Activated T-cell treated with anti-CD3 and anti-CD28 coated beads for 48 hours (primary cell): Measurements from ENCODE around the gene FAM13B.
"Not testable (repeated sequence)": the region's sequence is repeated elsewhere in the genome, so short reads cannot be mapped to it uniquely, and the experiment has no call there.

Experiments used
- DNase-seq: peaks from one replicate; pipeline ENCODE4 v3.0.0-alpha.2; 2020; ENCODE audit warnings: low read depth

Gene FAM13B

DNA sequence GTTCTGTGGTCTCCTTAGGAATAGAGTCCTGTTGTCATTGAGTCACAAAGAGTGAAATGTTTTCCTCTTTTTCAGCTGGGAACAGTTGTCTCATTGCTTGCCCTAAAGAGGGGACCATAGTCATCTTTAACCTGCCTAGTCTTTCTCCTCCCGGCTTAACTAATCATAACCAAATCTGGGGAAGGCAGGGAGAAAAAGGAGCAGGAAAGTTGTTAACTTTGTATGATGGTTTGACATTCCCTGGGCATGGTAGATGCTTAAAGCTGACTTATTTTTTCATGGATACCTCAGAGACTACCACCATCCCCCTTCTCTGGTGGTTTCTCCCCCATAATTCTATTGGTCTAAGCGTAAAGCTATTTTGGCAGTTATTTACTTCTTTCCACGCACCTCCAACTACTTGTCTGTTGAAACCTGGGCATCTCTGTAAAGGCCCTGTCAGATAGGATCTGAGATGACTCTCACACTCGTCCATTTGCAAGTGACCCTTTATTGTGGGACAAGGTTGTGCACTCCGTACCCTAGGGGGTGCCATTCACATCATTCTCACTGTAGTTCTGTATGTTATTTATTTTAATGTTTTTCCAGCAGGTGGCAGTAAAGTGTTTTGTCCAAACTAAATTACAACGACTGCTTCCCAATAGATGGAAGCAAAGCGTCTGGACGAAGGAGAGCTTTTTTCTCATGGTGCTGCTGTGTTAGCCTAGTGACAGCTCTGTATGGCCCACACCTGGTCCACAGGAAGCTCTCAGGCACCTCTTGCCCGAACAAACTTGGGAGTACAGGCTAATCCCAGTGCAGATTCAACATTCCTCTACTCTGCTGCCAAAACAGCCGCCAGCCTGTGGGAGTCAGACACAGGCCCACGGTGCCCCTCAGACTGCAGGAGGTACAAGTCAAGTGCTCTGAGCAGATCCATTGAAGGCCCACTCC, 3.0 kb upstream of the FAM13B start:
- DNase-seq: peak; percentile 27

DNA sequence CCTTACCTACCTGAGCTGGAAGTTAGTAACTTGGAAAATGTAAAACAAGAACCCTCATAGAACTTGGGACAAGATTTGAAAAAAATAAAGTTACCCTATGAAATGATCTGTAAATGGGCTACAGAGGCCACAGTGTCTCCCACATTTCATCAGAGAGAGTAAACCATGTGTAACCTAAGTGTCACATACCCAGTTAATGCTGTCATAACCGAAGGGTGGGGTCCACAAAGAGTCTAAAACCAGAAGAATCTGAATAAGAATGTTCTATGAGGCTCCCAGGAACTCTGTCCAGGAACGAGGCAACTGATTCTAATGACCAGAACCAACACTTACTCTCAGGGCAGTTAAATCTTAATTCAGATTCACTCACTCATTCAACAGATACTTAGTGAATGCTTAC, 1.0 kb upstream of the FAM13B start:
- no peak for DNase-seq

- no peak for DNase-seq
These were observed 518 bp upstream of the FAM13B start for GRCh38 chr5:138033386-138033808.

DNA sequence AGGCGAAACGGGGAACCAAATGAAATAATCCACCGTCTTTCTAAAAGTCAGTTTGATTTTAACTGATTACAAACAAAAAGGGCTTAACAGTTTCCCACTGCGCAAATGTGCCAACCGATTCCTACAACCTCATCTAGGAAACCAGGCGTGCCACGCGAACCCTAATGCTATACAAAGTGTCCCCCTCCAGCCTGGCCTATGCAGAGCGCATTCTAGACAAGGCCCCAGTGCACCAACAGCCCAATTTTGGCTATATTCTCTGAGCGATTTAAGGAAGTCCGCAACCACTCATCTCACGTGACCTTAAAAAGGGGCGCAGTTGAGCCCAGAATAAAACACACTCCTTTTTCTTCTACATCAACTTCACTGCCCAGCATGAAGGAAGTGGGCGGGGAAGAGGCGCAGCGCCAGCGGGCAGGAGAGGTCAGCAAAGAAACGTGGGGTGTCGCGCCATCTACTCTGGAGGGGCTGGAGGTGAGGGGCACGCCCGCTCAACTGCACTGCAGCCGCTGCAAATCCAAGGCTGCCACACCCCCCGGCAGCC, 779 bp downstream of the FAM13B start:
- no peak for DNase-seq

GRCh38 chr5:138029944-138030343, 2.9 kb downstream of the FAM13B start:
- no peak for DNase-seq

DNA sequence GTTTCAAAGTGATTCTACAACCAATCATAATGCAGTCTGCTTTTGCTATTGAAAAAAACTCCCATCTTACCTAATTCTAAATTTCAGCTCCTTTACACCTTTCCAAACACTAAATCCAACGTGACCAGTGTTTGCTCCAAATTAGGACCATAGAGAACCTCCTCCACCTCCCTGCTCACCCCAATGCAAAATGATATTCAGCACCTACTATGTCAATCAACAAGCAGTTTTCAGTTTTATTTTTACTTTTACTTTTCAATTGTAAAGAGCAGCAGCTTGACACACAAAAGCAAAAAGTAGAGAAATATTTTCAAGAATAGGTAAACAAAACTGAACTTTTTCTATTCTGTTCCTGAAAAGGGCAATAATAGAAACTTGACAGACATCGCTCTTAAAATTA, 3.4 kb downstream of the FAM13B start:
- DNase-seq: no peak

GRCh38 chr5:138028971-138029365, 3.9 kb downstream of the FAM13B start:
- DNase-seq: no peak

- not testable (repeated sequence) for DNase-seq
These were observed 4.5 kb downstream of the FAM13B start for GRCh38 chr5:138028262-138028970.

DNA sequence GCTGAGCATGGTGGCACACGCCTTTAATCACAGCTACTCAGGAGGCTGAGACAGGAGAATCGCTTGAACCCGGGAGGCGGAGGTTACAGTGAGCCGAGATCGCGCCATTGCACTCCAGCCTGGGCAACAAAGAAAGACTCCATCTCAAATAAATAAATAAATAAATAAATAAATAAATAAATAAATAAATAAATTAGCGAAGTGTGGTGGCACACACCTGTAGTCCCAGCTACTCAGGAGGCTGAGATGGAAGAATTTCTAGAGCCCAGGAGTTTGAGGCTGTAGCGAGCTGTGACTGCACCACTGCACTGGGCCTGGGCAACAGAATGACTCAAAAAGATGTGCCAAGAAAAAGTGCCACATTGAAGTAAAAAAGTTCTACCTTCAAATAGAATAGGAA, 6.1 kb downstream of the FAM13B start:
- not testable (repeated sequence) for DNase-seq

DNA sequence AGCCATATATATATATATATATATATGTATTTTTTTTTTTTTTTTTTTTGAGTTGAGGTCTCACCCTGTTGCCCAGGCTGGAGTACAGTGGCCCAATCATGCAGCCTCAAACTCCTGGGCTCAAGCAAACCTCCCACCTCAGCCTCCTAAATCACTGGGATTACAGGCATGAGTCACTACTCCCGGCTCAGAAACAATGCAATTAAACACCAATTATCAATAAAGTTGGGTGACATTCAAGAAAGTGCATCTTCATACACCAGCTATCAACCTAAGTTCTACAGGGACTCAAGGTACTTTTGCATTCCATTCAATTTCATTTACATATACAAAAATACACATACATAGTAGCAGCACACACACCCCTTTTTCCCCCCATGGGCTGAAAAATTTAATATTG, 7.6 kb downstream of the FAM13B start:
- no peak for DNase-seq

DNA sequence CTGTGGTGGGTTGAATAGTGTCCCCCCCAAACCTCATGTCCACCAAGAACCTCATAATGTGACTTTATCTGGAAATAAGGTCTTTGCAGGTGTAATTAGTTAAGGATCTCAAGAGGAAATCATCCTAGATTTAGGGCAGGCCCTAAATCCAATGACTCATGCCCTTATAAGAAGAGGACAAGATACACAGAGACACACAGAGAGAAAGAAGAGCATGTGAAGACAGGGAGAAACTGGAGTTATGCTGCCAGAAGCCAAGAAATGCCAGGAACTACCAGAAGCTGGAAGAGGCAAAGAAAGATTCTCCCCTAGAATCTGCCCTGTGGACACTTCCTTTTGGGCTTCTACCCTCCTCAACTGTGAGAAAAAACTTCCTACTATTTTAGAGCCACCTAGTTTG, 8.8 kb downstream of the FAM13B start:
- no peak for DNase-seq

GRCh38 chr5:138022912-138023311, 10.0 kb downstream of the FAM13B start:
- DNase-seq: no peak

GRCh38 chr5:138021771-138022170, 11.1 kb downstream of the FAM13B start:
- DNase-seq: no peak

DNA sequence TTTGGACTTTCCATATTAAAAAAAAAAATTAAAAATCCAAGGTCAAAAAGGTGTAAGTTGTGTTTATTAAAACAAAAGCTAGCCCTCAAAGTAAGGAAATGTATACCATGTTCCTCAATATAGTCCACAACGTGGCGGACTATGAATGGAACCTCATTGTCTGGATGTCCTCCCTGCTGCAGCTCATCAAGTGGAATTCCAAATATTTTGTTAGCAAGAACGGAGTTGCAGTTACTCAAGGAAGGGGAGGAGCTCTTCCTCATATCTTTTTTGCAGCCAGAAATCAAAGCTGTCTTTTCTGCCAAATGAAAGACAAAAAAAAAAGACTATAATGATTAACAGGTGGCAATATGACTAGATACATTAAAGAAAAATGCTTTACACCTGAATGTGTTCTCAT, 14.0 kb downstream of the FAM13B start:
- no peak for DNase-seq

DNA sequence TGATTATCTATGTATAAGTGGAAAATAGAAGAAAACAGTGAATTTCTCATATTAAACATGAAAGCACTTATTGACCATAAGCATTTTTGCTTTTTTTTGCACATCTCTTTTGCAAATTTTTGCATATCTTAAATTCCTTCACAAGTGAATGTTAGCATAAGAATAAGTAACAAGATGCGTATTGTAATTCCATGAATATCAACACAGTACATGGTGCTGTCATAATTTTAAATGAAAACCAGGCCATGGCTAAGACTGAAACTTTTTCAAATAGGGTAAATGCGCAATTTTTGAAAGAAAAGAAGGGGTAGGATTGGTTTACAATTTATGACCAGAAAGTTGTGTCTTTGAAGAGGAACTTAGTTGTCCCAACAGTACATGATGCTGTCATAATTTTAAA, 17.0 kb downstream of the FAM13B start:
- DNase-seq: no peak

DNA sequence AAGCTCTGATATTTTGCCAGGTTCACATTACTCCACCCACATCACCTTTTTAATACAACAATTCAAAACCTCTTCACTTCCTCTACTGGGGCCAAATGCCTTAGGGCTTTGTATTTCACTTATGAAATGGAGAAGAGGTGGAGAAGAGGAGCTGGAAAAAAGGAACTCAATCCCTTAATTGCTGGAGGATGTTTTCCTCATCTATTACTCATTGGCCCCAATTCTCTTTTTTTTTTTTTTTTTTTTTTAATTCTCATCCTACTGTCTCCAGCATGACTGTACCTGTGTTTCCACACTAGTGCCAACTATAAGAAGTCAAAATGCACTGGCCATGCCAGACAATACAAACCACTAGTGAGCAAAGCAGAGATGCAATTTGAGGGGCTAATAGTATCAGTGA, 20.9 kb downstream of the FAM13B start:
- no peak for DNase-seq

DNA sequence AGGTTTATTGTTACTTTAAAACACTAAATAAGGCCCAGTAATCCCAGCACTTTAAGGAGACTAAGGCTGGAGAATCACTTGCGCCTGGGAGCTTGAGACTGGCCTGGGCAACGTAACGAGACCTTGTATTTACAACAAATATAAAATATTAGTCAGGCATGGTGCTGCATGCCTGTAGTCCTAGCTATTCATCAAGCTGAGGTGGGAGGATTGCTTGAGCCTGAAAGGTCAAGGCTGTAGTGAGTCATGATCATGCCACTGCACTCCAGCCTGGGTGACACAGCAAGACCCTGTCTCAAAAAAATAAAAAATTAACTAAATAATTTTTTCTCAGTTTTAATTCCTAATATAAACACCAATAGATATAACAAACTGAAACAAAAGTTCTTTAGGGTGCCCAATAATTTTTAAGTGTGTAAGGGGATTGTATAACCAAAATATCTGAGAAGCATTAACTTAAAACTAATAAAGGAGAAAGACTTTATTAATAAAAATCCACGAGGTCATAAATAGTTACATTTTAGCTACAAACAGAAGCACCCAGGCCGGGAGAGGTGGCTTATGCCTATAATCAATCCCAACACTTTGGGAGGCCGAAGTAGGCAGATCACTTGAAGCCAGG, 32.7 kb downstream of the FAM13B start:
- DNase-seq: no peak

DNA sequence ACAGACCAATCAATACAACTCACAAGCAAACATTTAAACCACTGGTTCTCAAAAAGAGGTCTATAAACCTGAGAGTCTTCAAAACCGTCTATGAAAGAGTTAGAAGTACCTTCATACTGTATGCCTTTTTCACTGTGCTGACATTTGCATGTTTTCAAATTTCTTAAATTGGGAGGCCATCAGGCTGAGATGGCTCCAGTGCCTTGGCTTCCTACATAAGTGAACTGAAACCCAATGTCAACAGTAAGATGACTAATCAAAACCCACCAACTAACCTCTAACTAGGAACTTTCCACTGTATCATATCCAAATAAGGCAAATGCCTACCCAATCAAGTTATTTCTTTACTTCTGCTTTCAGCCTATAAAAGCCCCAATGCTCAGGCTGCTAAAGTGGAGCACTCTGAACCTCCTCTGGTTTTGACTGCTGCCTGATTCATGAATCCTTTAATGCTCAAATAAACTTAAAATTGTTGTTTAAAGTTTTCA, 35.1 kb downstream of the FAM13B start:
- peak; percentile 14 for DNase-seq

GRCh38 chr5:137995749-137996128, 37.1 kb downstream of the FAM13B start:
- no peak for DNase-seq

- no peak for DNase-seq
These were observed 37.7 kb downstream of the FAM13B start for GRCh38 chr5:137995077-137995748.

DNA sequence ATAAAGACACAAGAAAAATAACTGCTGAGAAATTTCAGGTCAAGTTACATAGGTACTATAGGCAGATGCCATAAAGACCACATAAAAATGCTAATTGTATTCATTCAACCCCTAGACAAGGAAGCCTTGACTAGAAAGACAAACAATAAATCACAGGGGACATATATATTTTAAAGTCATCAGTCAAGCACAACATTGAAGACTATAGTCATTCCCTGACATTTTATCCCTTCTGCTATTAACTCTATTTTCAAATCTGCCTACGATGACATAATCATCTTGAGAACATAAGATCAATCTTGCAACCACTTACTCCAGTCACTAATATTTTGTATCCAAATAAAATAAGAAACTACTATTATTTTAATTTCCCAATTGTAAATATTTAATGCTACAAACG, 38.3 kb downstream of the FAM13B start:
- DNase-seq: no peak

DNA sequence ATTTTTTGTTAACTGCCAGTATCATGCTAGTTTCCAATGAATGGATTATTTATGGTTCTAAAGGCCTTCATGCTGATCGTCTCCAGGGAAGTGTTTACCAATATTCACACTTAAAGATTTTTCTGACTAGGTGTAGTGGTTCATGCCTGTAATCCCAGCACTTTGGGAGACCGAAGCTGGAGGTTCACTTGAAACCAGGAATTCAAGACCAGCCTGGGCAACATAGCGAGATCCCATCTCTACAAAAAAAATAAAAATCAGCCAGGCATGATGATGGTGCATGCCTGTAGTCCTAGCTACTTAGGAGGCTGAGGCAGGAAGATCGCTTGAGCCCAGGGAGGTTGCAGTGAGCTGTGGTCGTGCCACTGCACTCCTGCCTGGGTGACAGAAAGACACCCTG, 43.5 kb downstream of the FAM13B start:
- DNase-seq: no peak
